Daoy (cell line): ENCODE measurements around the gene RAB4A. TPM values are rescaled to one million over a fixed set of nuclear protein-coding genes. Genes with fewer than 3 reads are reported as not detected.

Source experiments
- DNase-seq: peaks from one replicate; pipeline ENCODE4 v3.0.0-alpha.2; 2015; ENCODE audit warnings: low read depth
- total RNA-seq: library from RNA; depleted of rRNA; stranded (reverse); fragments of >200 nt; shearing (Covaris generic); gene quantifications from 2 replicates; pipeline ENCODE4 v1.2.3, GENCODE V29; 2014; rRNA removed

RAB4A gene
- total RNA-seq, 1 experiment from 2014 or later: 17.5 TPM

DNA sequence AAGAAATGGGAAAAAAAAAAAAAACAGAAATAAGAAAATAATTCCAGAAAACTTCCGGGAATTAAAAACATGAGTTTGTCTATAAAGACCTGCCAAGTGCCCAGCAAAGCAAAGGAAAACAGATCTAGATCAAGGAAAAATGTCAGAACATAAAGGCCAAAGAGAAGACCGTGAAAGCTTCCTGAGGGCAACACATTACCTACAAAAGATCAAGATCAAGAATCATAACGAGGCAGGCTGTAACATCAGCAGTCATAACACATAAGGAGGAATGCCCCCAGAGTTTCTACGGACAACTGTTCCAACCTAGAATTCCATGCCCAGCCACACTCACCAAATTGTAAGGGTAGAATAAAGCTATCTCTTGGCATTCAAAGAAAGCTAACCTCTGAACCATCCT is 68.2 kb downstream of the RAB4A start:
- no peak for DNase-seq

DNA sequence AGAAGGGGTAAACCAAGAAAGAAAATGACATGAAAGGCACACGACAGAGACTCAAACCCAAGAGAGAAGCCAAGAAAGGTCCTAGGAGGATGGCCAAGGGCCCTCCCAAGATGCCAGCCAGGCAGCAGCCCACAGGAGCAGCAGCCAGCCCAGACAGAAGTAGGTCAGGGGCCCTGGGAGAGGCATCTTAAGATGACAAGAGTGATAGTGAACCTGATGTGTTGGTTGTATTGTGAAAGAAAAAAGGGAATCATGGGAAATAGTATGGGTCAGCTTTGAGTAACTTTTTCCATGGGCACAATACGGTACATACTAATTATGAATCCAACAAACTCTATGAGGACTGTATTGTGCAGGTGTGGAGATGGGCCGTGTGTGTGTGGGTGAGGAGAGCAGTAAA is 68.6 kb downstream of the RAB4A start:
- DNase-seq: no peak

DNA sequence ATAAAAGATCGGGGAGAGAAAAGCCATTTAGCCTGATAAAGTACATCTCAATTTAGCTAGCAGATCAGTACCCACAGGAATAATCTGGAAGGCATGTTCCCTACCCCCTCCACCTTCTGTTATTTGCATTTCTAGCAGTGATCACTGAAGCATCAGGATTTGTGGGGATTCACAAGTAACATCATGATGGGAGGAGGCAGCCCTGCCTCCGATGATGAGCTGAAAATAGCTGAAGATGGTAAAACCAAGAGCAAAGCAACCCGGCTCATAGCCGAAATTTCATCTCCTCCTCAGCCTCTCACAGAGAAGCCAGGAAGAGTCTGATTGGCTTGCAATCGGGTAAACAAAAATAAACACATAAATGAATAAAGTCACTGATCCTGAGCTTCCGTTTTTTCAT is 69.6 kb downstream of the RAB4A start:
- DNase-seq: no peak

DNA sequence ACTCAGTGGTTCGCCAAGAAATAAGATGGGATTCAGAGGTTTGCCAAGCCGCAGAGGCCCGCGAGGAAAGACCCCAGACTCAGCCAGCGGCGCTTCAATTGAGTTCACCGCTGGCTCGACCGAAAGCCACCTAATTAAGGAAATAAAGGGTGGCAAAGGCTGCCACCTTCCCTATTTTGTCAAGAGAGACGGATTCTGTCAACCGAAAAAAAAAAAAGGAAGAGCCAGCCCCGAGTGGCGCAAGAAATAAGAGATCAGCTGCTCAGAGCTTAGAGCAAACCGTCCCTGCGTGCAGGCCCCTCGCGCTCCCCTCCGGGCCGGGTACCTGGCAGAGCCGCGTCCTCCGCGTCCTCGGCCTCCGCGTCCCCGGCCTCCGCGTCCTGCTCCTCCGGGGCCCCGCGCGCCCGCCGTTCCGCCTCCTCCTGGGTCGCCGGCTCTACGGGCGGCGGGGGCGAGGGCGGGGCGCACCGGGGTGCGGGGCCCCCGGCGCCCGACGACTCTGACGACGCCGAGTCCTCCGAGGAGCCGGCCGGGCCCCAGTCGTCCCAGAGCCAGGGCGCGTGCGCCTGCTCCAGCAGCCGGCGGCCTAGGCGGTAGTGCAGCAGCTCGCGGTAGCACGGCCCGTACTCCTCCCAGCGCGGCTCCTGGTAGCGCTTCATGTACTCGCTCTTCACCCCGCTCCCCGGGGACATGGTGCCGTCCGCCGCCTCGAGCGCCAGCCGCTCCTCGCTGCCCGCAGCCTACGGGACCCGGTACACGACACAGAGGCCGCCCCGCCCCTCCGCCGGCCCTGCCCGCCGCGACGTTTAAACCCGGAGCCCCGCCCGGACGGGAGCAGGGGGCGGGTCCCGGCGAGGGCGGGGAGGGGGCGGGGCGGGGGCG is 71.1 kb downstream of the RAB4A start:
- DNase-seq: peak; percentile 89

DNA sequence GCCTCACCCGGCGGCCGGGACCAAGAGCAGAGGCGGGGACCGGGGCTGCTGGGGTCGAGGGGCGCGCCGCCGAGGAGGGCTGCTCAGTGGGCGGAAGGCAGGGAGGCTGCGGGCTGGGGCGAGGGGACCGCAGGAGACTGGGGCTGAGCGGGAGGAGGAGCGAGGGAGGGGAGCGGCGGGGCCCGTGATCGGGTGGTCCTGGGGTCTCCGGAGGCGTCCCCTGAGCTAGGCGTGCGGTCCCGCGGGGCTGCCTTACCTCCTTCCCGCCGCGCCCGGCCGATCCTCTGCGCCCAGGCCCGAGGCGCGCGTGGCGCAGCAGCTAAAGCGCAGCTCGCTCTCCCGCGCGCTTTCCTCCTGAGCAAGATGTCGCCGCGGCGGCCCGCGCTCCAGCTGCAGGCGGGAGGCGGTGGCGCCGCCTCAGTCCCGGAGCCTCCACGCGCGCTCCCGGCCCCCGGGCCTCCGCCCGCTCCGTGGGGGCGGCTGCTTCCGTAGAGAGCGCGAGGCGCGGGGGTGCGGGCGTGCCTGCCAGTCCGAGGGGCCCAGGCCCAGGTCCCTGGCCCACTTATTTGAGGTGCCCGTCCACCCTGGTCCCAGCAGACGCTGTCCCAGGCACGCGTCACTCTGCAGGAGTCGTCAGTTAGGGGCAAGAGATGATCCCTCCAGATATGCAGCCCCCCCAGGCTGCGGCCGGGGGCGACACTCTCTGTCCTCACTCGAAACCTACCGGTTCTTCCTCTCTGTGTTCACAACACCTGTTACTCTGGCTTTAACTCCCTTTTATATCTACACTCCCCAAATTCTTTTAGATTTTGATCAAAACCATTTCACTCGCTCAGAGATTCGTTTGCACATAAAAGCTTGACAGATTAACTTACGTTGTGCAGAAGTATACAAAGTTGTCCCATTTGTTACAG is 72.0 kb downstream of the RAB4A start, which contains the start of gene CCSAP:
Gene CCSAP (minus strand): TSS at position 392 of the 914 bp plus-strand sequence. CDS start 582 bp downstream, outside the sequence.
- peak; percentile 62 for DNase-seq

DNA sequence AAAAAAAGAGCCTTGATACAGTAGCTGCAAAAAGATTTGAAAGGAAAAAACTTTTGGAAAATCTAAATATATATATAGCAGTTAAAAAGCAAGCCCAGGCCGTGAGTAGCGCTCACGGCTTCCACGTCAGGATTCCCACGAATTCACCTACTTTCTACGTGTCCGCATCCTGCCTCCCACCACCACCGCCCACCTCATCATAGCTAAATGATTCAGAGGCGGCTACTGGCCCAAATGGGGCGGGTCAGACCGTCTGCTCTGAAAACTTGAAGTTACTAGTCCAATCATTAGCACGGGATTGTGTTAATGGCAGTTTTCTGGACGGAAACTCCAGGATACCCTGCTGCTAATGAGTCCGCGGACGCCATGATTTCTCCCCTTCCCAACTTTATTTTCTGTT is 73.2 kb downstream of the RAB4A start:
- peak; percentile 76 for DNase-seq

DNA sequence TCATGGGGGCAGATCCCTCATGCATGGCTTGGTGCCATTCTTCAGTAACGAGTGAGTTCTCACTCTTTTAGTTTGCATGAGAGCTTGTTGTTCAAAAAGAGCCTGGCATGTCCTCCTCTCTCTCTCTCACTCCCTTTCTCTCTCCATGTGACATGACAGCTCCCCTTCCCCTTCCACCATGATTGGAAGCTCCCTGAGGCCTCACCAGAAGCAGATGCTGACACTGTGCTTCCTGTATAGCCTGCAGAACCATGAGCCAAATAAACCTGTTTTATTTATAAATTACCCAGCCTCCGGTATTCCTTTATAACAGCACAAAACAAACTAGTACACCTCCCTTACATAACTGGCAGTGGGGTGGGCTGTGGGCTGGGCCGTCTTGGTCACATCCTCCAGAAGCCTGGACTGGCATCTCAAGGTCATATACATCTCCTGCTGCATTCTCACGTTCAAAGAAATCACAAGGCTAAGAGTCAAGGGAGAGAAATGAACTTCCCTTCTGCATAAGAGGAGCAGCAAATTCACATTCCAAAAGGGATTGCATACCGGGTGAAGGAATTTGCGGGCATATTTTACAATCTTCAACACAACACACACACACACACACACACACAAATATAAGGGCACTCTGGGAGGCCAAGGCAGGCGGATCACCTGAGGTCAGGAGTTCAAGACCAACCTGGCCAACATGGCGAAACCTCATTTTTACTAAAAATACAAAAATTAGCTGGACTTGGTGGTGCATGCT is 74.2 kb downstream of the RAB4A start:
- no peak for DNase-seq

DNA sequence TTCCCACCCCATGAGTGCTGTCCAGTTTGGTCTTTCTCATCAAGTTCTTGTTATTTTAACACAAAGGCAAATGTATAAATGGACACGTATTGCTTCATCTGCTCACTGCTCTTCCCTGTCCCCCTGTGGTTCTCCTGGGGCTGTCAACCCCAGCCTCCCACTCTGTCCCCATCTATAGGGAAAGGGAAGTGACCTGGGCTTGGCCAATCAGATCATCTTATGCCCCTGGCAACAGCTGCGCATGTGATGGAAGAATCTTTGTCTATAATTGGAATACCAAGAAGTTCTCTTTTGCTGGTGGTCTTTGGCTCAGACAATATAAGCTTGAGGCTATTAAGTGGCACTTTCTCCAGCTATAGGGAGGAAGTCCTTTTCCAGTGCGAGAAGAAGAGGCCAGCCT is 76.6 kb downstream of the RAB4A start:
- no peak for DNase-seq

DNA sequence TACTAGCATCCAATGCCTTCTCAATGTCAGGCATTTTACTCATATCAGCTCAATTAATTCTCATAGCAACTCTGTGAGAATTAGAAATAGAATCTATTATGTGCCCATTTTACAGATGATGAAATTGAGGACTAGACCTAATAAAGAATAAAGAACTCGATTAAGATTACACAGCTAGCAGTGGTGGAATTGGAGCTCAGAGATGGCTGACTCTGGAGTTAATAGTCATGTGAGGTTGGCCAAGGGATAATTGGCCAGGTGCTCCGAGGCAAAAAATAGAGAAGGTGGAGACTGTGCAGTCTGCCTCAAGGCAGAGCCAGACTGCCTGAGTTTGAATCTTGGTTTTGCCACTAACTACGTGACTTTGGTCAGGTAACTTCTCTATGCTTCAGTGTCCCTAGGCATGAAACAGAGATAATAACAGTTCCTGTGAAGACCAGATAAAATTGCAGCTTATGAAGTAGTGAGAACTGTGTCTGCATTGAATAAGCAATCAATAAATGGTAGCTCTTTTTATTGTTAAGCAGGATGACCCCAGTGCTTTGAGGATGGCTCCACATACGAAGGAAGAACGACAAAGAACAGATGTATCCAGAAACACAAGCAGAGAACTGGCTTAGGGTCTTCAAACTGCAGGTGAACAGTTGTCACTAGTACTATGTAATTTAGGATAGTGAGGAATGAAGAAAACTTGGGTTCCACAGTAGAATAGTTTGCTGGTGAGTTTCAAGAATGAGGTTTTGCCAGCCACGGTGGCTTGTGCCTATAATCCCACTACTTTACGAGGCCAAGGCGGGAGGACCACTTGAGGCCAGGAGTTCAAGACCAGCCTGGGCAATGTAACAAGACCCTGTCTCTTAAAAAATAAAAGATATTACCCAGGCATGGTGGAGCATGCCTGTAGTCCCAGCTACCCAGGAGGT is 78.8 kb downstream of the RAB4A start:
- DNase-seq: no peak

DNA sequence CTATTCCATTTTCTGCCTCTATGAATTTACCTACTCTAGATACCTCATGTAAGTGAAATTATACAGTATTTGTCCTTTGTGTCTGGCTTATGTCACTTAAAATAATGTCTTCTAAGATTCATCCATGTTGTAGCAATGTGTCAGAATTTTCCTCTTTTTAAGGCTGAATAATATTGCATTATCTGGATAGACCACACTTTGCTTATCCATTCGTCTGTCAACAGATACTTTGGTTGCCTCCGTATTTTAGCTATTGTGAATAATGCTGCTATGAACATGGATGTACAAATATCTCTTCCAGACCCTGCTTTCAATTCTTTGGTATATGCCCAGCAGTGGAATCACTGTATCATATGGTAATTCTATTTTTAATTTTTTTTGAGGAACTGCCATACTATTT is 82.1 kb downstream of the RAB4A start:
- no peak for DNase-seq

DNA sequence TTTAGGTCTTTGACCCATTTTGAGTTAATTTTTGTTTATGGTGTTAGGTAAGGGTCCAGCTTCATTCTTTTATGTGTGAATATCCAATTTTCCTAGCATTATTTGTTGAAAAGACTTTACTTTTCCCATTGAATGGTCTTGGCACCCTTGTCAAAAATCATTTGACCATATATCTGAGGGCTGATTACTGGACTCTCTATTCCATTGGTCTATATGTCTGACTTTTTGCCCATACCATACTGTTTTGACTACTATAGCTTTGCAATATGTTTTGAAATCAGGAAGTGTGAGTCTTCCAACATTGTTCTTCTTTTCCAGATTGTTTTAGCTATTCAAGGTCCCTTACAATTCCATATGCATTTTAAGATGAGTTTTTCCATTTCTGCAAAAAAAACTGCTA is 83.3 kb downstream of the RAB4A start:
- no peak for DNase-seq

Other genes starting within 250 kb of the RAB4A start
- 11.5 and 15.7 TPM in 2 replicates for gene CCSAP, start 71.9 kb downstream of the RAB4A start, total RNA-seq
- gene ACTA1, start 163.0 kb downstream of the RAB4A start, total RNA-seq: not detected in 2 replicates
- gene NUP133, start 237.2 kb downstream of the RAB4A start, total RNA-seq: 55.8 and 57.0 TPM in 2 replicates